Measurements from ENCODE around the gene PYGM. TPM values are rescaled to one million over a fixed set of nuclear protein-coding genes. Genes with fewer than 3 reads are reported as not detected.

PYGM gene
- total RNA-seq, 4 donors from 2014 or later: 881 to 2,858 (median 1,836) TPM

DNA sequence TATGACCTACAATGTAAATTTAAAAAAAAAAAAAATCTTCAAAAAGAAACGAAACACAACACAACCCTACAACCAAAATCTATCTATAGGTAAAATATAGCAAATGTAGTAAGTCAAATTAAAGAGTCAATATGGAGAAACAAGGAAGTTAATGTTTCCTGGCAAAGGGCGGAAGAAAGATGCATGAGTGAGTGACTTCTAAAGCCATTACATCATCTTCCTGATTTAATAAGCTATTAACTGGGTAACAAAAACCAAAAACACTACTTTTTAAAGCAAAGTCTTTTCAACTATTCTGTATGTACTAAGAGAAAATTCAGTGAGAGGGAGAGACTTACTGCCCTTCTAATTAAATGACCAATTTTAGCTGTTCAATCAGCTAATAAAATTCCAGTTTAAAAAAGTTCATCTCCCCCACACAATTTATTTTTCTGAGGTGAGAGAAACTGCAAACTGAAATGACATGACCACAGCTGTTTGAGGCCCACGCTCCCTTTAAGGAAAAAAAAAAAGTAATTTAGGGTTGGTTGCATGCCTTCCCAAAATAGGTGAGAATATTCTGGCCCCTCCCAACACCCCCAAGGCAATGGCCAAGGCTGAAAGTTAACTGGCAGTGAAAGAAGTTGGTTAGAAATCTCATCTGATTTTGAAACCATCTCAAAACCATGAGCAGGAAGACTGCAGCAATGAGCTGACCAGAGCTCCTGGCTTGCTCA, 12.7 kb upstream of the PYGM start:
- peaks cover 12 to 94% of the 10 kb centered on the region in 2 donors for H3K36me3 ChIP-seq
- H3K4me3 ChIP-seq: no peak overlapping the region
- intact Hi-C loops (cut with DNase I; ENCODE audit: low total_unique reads): no loop called here
- DNase-seq (no peak), ATAC-seq (no peak)
- H3K4me1 ChIP-seq: peaks cover 65 to 66% of the 10 kb centered on the region in 2 donors
- peak overlapping the region; percentile 2 to 100 (median 98) for H3K27ac ChIP-seq
- no peaks in the 10 kb centered on the region for H3K9me3 ChIP-seq
- TF ChIP-seq POLR2A (IDR thresholded peaks at IDR 0.05): no peak
- TF ChIP-seq, protein P1, sequence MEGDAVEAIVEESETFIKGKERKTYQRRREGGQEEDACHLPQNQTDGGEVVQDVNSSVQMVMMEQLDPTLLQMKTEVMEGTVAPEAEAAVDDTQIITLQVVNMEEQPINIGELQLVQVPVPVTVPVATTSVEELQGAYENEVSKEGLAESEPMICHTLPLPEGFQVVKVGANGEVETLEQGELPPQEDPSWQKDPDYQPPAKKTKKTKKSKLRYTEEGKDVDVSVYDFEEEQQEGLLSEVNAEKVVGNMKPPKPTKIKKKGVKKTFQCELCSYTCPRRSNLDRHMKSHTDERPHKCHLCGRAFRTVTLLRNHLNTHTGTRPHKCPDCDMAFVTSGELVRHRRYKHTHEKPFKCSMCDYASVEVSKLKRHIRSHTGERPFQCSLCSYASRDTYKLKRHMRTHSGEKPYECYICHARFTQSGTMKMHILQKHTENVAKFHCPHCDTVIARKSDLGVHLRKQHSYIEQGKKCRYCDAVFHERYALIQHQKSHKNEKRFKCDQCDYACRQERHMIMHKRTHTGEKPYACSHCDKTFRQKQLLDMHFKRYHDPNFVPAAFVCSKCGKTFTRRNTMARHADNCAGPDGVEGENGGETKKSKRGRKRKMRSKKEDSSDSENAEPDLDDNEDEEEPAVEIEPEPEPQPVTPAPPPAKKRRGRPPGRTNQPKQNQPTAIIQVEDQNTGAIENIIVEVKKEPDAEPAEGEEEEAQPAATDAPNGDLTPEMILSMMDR (IDR thresholded peaks at IDR 0.05 in 4 of 5, conservative IDR thresholded peaks at IDR 0.05 in 1 of 5): no peak
- no peaks in the 10 kb centered on the region for H3K27me3 ChIP-seq
- in situ Hi-C loops (cut with MboI; ENCODE audit: low sequenced_read_pairs in 4 of 4): no loop called here

DNA sequence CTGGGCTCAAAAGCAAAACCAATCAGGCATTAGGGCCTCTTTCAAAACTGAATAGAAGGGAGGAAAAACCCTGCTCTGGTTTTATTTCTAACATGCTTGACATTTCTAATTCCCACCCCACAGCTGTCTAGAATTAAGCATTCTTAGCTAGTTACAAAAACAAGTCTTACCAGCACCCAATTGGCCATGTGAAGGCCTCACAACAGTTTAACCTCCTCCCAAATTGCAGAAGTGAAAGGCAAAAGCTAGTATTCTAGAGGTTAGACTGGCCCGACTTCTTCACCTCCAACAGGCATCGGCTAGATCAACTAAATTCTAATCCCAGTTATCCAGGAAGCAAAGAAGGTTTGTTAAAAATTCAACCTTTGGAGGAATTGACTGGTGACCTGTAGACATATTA, 12.1 kb upstream of the PYGM start:
- H3K27ac ChIP-seq: peak overlapping the region in 3 of 4 donors; percentile 98 to 100 (median 99)
- no peak overlapping the region for H3K4me3 ChIP-seq
- intact Hi-C loops (cut with DNase I; ENCODE audit: low total_unique reads): no loop called here
- in situ Hi-C loops (cut with MboI; ENCODE audit: low sequenced_read_pairs in 4 of 4): no loop called here
- H3K9me3 ChIP-seq: no peaks in the 10 kb centered on the region
- ATAC-seq (no peak), DNase-seq (no peak)
- TF ChIP-seq POLR2A (IDR thresholded peaks at IDR 0.05): no peak
- TF ChIP-seq, protein P1 (IDR thresholded peaks at IDR 0.05 in 4 of 5, conservative IDR thresholded peaks at IDR 0.05 in 1 of 5): no peak
- H3K36me3 ChIP-seq: peaks cover 17 to 100% of the 10 kb centered on the region in 2 donors
- H3K27me3 ChIP-seq: no peaks in the 10 kb centered on the region
- H3K4me1 ChIP-seq: peaks cover 65 to 66% of the 10 kb centered on the region in 2 donors

DNA sequence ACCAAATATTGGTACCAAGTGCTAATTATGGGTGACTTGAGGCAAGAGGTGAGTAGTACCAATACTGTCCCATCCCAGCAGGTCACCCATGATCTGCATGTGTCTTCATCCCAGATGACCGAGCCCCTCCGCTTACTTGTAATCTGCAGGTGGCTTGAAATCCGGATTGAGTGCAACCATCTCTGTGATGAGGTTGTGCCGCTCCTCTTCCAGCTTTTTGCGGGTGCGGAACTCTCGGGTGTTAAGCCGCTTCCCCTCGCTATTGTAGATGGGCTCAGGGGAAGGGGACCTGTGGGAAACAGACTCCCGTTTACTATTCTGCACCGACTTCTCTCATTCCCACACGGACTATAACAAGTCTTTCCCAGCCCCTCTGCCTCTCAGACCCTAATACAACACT, 10.3 kb upstream of the PYGM start:
- peaks cover 54 to 55% of the 10 kb centered on the region in 2 donors for H3K4me1 ChIP-seq
- DNase-seq (peak in 1 of 2 donors; percentile 6), ATAC-seq (no peak)
- H3K4me3 ChIP-seq: no peak overlapping the region
- no peak for TF ChIP-seq POLR2A (IDR thresholded peaks at IDR 0.05)
- TF ChIP-seq, protein P1 (IDR thresholded peaks at IDR 0.05 in 4 of 5, conservative IDR thresholded peaks at IDR 0.05 in 1 of 5): no peak
- H3K27me3 ChIP-seq: no peaks in the 10 kb centered on the region
- intact Hi-C loops (cut with DNase I; ENCODE audit: low total_unique reads): no loop called here
- in situ Hi-C loops (cut with MboI; ENCODE audit: low sequenced_read_pairs in 4 of 4): no loop called here
- no peaks in the 10 kb centered on the region for H3K9me3 ChIP-seq
- H3K36me3 ChIP-seq: peaks cover 17 to 100% of the 10 kb centered on the region in 2 donors
- peak overlapping the region in 2 of 4 donors; percentile 5 to 99 for H3K27ac ChIP-seq

DNA sequence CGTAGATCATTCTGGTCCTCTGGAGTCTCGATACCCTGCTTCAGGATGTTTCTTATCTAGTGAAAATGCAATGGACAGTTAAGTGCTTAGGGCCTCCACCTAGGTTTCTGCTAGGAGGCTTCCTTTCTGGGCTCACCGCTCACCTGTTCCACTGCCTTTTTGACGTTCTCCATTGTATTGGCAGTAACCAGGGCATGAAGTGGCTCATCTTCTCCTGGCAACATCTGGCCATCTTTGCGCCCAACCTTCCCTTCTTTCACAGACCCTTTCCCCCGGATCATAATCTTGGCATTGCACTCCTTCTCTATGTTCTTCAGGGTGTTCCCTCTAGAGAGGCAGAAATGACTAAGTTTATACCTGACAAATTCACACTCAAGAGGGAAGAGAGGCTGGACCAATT, 9.5 kb upstream of the PYGM start:
- H3K36me3 ChIP-seq: peaks cover 17 to 100% of the 10 kb centered on the region in 2 donors
- H3K4me1 ChIP-seq: peaks cover 54 to 55% of the 10 kb centered on the region in 2 donors
- DNase-seq (peak in 1 of 2 donors; percentile 4), ATAC-seq (no peak)
- intact Hi-C loops (cut with DNase I; ENCODE audit: low total_unique reads) (no loop called here), in situ Hi-C loops (cut with MboI; ENCODE audit: low sequenced_read_pairs in 4 of 4) (no loop called here)
- no peaks in the 10 kb centered on the region for H3K9me3 ChIP-seq
- H3K4me3 ChIP-seq: no peak overlapping the region
- no peaks in the 10 kb centered on the region for H3K27me3 ChIP-seq
- peak overlapping the region in 3 of 4 donors; percentile 5 to 99 (median 9) for H3K27ac ChIP-seq
- TF ChIP-seq, protein P1 (IDR thresholded peaks at IDR 0.05 in 4 of 5, conservative IDR thresholded peaks at IDR 0.05 in 1 of 5): no peak
- TF ChIP-seq POLR2A (IDR thresholded peaks at IDR 0.05): no peak

Measured in gastrocnemius medialis (tissue), 4 donors.